ENCODE results near the gene TNRC6C.

The TNRC6C gene

GRCh38 chr17:78012428-78012827 is 53.9 kb downstream of the TNRC6C start:
- DNase-seq (ENCODE audit: low read depth): no peak

GRCh38 chr17:78013683-78014467 is 55.4 kb downstream of the TNRC6C start:
- DNase-seq (ENCODE audit: low read depth): no peak

GRCh38 chr17:78014646-78015045 is 56.1 kb downstream of the TNRC6C start:
- no peak for DNase-seq (ENCODE audit: low read depth)

GRCh38 chr17:78016852-78017251 is 58.3 kb downstream of the TNRC6C start:
- DNase-seq (ENCODE audit: low read depth): no peak

GRCh38 chr17:78019367-78019975 is 61.0 kb downstream of the TNRC6C start:
- DNase-seq (ENCODE audit: low read depth): no peak

GRCh38 chr17:78019976-78020716 is 61.6 kb downstream of the TNRC6C start:
- DNase-seq (ENCODE audit: low read depth): no peak

- DNase-seq (ENCODE audit: low read depth): no peak
These were observed 62.2 kb downstream of the TNRC6C start for GRCh38 chr17:78020717-78021108.

GRCh38 chr17:78022425-78022824 is 63.9 kb downstream of the TNRC6C start:
- no peak for DNase-seq (ENCODE audit: low read depth)

- no peak for DNase-seq (ENCODE audit: low read depth)
These were observed 64.5 kb downstream of the TNRC6C start for GRCh38 chr17:78023042-78023441.

- no peak for DNase-seq (ENCODE audit: low read depth)
These were observed 67.9 kb downstream of the TNRC6C start for GRCh38 chr17:78026381-78026780.

GRCh38 chr17:78027121-78027520 is 68.6 kb downstream of the TNRC6C start:
- DNase-seq (ENCODE audit: low read depth): no peak

- no peak for DNase-seq (ENCODE audit: low read depth)
These were observed 71.2 kb downstream of the TNRC6C start for GRCh38 chr17:78029697-78030096.

- no peak for DNase-seq (ENCODE audit: low read depth)
These were observed 72.9 kb downstream of the TNRC6C start for GRCh38 chr17:78031435-78031834.

GRCh38 chr17:78032166-78032565 is 73.7 kb downstream of the TNRC6C start:
- no peak for DNase-seq (ENCODE audit: low read depth)

- DNase-seq (ENCODE audit: low read depth): no peak
These were observed 76.1 kb downstream of the TNRC6C start for GRCh38 chr17:78034429-78035091.

- no peak for DNase-seq (ENCODE audit: low read depth)
These were observed 78.8 kb downstream of the TNRC6C start for GRCh38 chr17:78037280-78037679.

GRCh38 chr17:78038748-78039288 is 80.3 kb downstream of the TNRC6C start:
- DNase-seq (ENCODE audit: low read depth): no peak

- no peak for DNase-seq (ENCODE audit: low read depth)
These were observed 81.1 kb downstream of the TNRC6C start for GRCh38 chr17:78039581-78039980.

GRCh38 chr17:78040440-78041385 is 82.2 kb downstream of the TNRC6C start:
- no peak for DNase-seq (ENCODE audit: low read depth)

- no peak for DNase-seq (ENCODE audit: low read depth)
These were observed 83.1 kb downstream of the TNRC6C start for GRCh38 chr17:78041386-78042179.
